Glomerular endothelial cell (primary cell): ENCODE data around the gene TTC23. TPM values are rescaled to one million over a fixed set of nuclear protein-coding genes. Genes with fewer than 3 reads are reported as not detected.

Source experiments
- DNase-seq: peaks from one replicate; pipeline ENCODE4 v3.0.0-alpha.2; 2011; ENCODE audit warnings: low read depth, low spot score; ENCODE audit errors: extremely low read depth
- total RNA-seq: library from RNA; depleted of rRNA; stranded (reverse); fragments of >200 nt; gene quantifications from 2 replicates; pipeline ENCODE4 v1.2.3, GENCODE V29; 2015

The TTC23 gene, protein sequence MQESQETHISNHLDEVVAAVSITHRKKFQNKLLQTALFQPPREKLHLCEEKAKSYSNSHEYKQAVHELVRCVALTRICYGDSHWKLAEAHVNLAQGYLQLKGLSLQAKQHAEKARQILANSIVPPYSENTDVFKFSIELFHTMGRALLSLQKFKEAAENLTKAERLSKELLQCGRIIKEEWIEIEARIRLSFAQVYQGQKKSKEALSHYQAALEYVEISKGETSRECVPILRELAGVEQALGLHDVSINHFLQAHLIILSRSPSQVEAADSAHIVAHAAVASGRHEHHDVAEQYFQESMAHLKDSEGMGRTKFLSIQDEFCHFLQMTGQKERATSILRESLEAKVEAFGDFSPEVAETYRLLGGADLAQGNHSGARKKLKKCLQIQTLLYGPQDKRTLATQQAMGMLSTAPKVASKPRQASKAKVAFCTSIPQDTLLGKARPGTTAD
- 17.8 and 18.8 TPM in 2 replicates for total RNA-seq

DNA sequence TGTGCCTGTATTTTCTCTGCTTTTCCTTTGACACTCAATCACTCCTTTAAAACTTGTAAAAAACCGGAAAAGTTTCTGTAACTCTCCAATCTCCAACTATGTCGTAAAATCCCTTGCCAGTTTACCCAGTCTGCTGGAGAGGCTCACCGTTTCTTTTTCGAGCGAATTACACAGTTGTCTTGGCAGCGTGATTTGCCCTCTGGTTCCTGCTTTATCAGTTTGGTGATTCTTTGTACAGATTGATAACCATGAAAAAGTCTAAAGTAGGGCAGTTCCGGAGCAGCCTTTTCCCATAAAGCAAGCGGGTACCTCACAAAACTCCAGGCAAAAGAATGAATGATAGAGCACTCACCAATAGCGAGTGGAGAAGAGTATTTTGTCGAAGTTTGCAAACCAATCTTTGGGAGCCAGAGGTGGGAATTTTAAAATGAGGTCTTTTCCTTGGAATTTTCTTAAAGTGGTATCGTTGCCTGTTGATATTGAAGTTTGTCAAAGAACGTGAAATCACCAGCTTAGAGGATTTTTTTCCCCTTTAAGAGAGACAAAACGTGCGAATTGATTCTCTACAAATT, at the start of gene TTC23:
Gene TTC23 (minus strand): TSS at position 312 of the 572 bp plus-strand sequence. CDS start 20,869 bp downstream, outside the sequence.
- DNase-seq, result peak; percentile 85

GRCh38 chr15:99296386-99296785, 47.0 kb upstream of the TTC23 start:
- DNase-seq, result no peak

- no peak for DNase-seq
Measured at GRCh38 chr15:99295840-99296239, 46.5 kb upstream of the TTC23 start.

GRCh38 chr15:99291643-99292042, 42.3 kb upstream of the TTC23 start:
- no peak for DNase-seq

- no peak for DNase-seq
Measured at GRCh38 chr15:99283717-99284116, 34.3 kb upstream of the TTC23 start.

DNA sequence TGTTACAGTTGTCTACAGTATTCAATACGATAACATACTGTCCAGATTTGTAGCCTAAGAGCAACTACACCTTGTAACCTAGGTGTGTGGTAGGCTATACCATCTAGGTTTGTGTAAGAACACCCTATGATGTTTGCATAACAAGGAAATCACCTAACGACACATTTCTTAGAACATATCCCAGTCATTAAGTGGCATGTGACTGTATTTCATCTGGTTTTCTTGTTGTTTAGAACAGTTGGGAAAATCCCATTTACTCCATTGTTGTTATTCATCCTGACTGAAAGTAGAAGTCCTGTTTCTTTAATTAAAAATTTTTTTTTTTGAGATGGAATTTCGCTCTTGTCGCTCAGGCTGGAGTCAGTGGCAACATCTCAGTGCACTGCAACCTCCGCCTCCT, 33.2 kb upstream of the TTC23 start:
- DNase-seq, result no peak

DNA sequence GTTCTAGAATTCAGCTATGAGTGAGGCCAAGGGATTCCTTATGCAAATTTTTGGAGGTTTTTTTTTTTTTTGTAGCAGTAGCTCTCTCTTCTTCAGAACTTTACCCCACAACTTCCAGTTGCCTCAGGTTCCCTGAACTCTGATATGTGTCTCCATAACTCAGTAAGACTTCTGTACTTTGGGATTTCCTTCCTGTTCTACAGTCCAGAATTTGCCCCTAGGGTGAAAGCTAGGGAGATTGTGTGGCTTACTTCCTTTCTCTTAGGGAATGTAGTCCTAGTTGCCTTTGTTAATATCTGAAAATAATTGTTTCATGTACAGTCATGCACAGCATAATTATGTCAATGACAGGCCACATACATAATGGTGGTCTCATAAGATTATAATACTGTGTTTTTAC, 32.7 kb upstream of the TTC23 start:
- DNase-seq, result no peak

DNA sequence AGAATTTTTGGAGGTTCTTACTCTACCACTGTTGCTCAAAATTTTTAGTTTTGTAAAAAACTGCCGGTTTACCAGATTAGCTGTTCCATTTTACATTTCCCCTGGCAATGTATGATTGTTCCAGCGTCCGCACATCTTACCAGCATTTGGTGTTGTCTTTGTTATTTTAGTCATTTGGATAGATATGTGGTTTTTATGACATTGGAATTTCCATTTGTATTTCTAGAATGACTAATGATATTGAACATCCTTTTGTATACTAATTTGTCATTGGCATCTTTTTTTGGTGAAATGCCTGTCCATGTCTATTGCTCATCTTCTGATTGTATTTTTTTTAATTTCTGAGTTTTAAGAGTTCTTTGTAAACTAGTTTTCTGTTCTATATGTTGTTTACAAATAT, 30.4 kb upstream of the TTC23 start:
- no peak for DNase-seq

- DNase-seq, result no peak
Measured at GRCh38 chr15:99279290-99279689, 29.9 kb upstream of the TTC23 start.

- no peak for DNase-seq
Measured at GRCh38 chr15:99275525-99276128, 26.2 kb upstream of the TTC23 start.

DNA sequence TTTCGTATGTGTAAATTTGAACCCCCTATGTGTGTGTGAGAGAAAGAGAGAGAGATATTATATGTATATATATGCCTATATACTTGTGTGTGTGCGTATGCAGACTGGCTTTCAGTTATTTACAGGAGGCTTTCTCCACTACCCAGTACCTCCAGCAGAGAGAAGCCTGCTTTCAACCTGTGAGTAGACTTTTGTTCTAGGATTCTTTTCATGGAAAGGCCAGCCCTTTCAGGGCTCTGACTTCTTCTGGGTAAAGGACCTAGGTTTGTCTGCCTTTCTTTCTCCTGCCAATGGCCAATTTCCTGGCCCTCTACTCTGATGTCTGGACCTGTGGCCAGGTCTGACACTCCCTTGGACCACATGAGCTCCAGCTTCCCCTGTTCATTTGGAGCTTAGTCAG, 25.7 kb upstream of the TTC23 start:
- no peak for DNase-seq

DNA sequence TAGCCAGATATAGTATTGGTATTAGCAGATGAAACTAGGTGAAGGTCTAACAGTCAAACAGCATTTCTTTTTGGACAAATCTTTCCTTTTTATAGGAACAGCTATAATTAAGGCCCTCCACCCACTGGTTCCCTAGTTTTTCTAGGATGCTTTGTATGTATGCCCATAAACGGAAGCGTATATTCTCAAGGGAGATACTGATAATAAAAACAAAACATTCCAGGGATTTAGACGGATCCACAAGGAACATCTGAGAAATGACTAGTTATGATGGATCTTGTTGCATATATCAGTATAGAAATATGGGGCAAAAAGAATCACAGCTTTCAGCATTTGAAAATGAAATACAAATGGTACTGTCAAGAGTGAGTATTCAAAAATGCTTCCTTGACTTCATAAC, 24.4 kb upstream of the TTC23 start:
- no peak for DNase-seq

GRCh38 chr15:99268431-99268830, 19.1 kb upstream of the TTC23 start:
- no peak for DNase-seq

- no peak for DNase-seq
Measured at GRCh38 chr15:99267957-99268356, 18.6 kb upstream of the TTC23 start.

DNA sequence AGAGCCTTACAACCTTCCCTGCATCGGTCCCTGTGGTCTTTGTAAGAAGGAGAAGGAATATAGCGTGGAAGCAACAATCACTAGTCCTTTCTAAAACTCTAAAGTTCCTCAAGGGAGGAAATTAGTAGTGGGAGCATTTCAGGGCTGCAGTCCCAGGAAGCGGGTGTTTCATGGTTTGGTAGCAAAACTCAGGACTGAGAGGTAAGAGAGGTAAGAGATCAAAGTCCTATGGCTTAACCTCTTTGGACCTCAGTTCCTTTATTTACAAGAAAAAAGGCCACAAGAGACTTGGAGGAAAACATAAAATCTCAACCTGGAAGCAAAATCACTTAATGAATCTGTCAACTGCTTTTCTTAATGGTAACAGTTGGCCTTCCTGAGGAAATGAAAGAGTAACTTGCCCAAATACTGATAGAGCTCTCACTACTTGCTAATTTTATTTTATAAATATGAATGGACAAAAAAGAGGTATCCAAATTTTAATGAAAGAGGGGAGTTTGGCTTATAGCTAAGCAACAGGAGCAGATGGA, 16.2 kb upstream of the TTC23 start:
- DNase-seq, result no peak

- no peak for DNase-seq
Measured at GRCh38 chr15:99264125-99264524, 14.7 kb upstream of the TTC23 start.

DNA sequence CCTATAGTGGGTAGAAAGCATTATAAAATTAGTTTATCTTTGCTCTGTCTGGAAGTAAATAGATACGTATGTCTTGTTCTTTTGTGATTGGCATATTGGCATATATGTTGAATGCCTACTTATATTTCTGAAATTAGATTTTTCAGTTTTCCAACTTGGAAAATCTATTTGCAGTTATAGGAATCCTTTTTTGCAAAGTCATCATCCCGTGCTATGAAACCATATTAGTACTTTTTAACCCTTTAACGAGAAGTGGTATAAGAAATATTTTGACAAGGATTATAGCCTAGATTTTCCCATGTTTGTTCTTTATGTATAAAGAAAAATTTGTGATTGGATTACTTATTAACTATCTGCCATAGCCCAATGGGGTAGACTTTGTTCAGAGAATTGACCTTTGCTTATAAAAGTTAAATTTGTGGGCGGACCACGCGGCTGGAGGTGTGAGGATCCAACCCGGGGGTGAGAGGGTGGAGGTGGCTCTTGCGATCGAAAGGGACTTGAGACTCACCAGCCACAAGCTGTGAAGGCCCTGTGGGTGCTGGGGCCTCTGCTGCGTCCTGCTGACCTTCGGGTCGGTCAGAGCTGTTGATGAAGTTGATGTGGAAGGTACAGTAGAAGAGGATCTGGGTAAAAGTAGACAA, 7.8 kb upstream of the TTC23 start:
- DNase-seq, result no peak

DNA sequence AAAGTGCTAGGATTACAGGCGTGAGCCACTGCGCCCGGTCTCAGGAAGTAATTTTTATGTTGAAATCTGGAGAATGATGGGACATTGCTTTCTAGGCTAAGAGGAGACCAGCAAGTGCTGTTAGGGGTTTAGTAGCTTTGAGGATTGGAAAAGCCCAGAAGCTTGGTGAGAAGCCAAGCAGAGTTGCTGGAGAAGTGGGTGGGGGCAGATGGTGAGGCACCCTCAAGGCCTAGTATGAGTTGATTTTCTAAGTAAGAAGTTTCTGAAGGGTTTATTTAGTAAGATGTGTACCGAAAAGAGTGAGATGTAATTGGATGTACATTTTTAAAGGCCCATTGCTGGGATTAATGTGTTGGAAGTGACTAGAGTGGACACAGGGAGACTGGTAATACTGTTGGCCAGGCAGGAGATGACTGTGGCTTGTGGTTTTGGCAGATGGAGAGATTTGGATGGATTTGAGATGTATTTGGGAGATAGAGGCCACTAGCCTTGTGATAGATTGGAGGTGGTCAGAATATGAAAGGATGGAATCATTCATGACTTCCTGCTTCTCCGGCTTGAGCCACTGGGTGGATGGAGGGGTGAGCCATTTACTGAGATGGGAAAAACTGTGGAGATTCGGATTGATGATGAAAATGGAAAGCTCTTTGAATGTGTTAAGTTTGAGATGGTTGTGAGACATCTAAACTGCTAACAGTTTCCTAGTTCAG, 4.2 kb upstream of the TTC23 start:
- no peak for DNase-seq

- DNase-seq, result no peak
Measured at GRCh38 chr15:99252326-99252725, 2.9 kb upstream of the TTC23 start.
